Testis (tissue), 3 donors: ENCODE data around the gene SKI. TPM values are rescaled to one million over a fixed set of nuclear protein-coding genes. Genes with fewer than 3 reads are reported as not detected.

Experiments used
- DNase-seq: peaks from one replicate; pipeline ENCODE4 v3.0.0-alpha.2; 2019
- H3K27ac ChIP-seq, 2 donors: fragments of 200-600 bp; sonication (generic); one replicate each; pipeline ENCODE4 v1.5.1; 2019
- H3K27me3 ChIP-seq: fragments of 200-600 bp; sonication (generic); one replicate; pipeline ENCODE4 v1.5.1; 2019
- H3K36me3 ChIP-seq: fragments of 200-600 bp; sonication (generic); one replicate; pipeline ENCODE4 v1.5.1; 2017; ENCODE audit warnings: low read depth; ENCODE audit errors: missing control alignments
- H3K4me1 ChIP-seq: fragments of 200-600 bp; sonication (generic); one replicate; pipeline ENCODE4 v1.5.1; 2019
- H3K4me3 ChIP-seq, 2 donors: fragments of 200-600 bp; sonication (generic); one replicate each; pipeline ENCODE4 v1.5.1; 2017 to 2019
- H3K9me3 ChIP-seq: fragments of 200-600 bp; sonication (generic); one replicate; pipeline ENCODE4 v1.5.1; 2017
- CTCF ChIP-seq, 3 experiments: fragments of 450-650 bp in 2 of 3; fragments of 200-600 bp in 1 of 3; sonication (generic) in 1 of 3; IDR thresholded peaks; one replicate each; pipeline ENCODE4 v1.5.1; 2016 to 2019; ENCODE audit warnings: antibody characterized with exemption in 3 of 3, mild to moderate bottlenecking in 2 of 3, moderate library complexity in 1 of 3
- POLR2A ChIP-seq: fragments of 450-650 bp; IDR thresholded peaks from one replicate; pipeline ENCODE4 v1.6.1; 2017; ENCODE audit warnings: antibody characterized with exemption, mild to moderate bottlenecking, moderate library complexity
- WGBS, 2 donors: methylation state at CpG; one replicate each; pipeline ENCODE4 v1.1.5; 2018; 5-methylcytosine and 5-hydroxymethylcytosine counted together
- intact Hi-C: fragments of 100-400 bp; cut with DNase I; formaldehyde crosslinking; loops from one replicate; pipeline ENCODE4 v1.15.1; 2023; ENCODE audit warnings: low total_unique reads
- polyA plus RNA-seq: library from polyadenylated mRNA; stranded (reverse); fragments of 350-450 nt; fragmentation: Illumina TruSeq; extraction: RNeasy Lipid Tissue Mini Kit (QIAGEN cat#74804); gene quantifications from one replicate; pipeline ENCODE4 v1.2.3, GENCODE V29; 2014; ENCODE audit warnings: low read depth, low replicate concordance; ENCODE audit not compliant: insufficient read depth
- total RNA-seq, 2 donors: library from RNA; depleted of rRNA; stranded (reverse); fragments of >200 nt; gene quantifications; one replicate each; pipeline ENCODE4 v1.2.3, GENCODE V29; 2016

Gene SKI
- total and polyA plus RNA-seq, 3 donors from 2014 or later = 40.2 to 87.1 (median 85.7) TPM

DNA sequence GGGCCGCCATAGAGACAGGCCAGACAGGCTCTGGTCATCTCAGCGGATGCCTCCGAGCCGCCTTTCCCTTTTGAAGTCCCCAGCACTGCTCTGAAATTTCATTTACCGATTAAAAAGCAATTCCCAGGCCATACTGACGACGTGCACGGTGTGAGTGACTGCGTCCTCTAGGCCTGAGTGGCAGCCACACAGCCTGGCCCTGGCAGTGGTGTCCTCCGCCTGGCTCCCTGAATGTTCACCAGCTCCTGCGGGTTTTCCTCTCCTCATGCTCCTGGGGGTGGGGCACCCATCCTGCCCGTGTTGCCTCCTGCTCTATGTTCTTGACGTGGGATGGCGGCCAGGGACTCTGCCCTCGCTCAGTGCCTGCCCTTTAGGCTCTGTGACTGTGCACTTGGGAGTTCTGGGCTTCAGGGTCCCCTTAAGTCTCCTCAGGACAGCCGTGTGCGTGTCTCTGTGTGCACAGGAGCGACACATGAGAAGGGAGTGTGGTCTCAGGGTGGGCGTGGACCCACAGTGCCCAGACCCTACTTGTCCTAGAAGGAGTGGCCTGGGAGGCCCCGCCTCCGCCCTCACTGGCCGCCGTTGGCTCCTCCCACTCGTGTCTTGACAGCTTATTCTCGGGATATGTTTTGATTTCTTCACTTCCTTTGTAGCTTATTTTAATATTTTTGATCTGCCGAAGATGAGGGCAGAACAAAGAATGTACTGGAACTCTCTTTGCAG, 3.6 kb downstream of the SKI start:
- TF ChIP-seq CTCF (IDR thresholded peaks at IDR 0.05) (no peak), POLR2A (no peak)
- Histone ChIP-seq H3K36me3 (no peaks in the 10 kb centered on the region), H3K4me1 (peaks cover 69% of the 10 kb centered on the region), H3K9me3 (no peaks in the 10 kb centered on the region), H3K4me3 (peak overlapping the region; percentile 56 to 57), H3K27ac (peak overlapping the region; percentile 81 to 91), H3K27me3 (no peaks in the 10 kb centered on the region)
- intact Hi-C loops = loop anchor here (5.0 kb wide), 1 partner anchor 76 kb away; no protein-coding TSS in a partner anchor
- peak; percentile 84 for DNase-seq
- WGBS, 2 donors = 35 to 39% methylated on average over 26 of the region's 26 CpGs

DNA sequence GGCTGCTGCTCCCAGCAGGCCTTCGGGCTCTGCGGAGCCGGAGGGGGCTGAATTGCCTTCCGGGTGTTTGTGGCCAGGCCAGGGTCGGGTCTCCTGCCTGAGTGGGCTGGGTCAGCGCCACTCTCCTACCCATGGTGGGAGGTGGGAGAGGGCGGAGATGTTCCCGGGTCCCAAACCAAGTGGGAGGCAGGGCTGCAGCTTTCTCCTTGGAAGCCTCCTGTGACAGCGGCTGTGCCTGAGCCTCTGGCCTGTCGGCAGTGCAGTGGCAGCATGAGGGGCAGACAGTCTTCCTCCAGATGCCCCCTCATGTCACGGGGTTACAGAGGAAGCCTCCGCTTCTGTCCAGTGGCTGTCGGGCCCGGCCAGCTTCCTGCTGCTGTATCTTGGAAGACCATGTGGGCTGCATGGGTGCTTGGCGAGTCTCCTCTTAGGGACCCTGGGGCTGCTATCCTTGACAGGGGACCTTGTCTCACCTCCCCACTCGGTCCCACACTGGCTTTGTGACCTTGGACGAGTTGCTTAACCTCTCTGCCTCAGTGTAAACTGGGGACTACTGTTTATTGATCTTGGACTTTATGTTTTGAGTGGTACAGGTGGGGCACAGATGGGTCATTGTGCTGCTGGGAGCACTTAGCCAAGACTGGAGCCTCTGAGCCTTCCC, 4.3 kb downstream of the SKI start:
- H3K27ac ChIP-seq = peak overlapping the region; percentile 81 to 91
- DNase-seq = no peak
- peak overlapping the region in 1 of 2 donors; percentile 34 for H3K4me3 ChIP-seq
- H3K27me3 ChIP-seq = no peaks in the 10 kb centered on the region
- 36 to 44% methylated on average over 9 to 17 of the region's 17 CpGs for WGBS, 2 donors
- no peaks in the 10 kb centered on the region for H3K36me3 ChIP-seq
- no peak for TF ChIP-seq POLR2A
- no peak for TF ChIP-seq CTCF (IDR thresholded peaks at IDR 0.05)
- no peaks in the 10 kb centered on the region for H3K9me3 ChIP-seq
- intact Hi-C loops = loop anchor here (5.0 kb wide), 1 partner anchor 75 kb away; no protein-coding TSS in a partner anchor
- peaks cover 75% of the 10 kb centered on the region for H3K4me1 ChIP-seq

DNA sequence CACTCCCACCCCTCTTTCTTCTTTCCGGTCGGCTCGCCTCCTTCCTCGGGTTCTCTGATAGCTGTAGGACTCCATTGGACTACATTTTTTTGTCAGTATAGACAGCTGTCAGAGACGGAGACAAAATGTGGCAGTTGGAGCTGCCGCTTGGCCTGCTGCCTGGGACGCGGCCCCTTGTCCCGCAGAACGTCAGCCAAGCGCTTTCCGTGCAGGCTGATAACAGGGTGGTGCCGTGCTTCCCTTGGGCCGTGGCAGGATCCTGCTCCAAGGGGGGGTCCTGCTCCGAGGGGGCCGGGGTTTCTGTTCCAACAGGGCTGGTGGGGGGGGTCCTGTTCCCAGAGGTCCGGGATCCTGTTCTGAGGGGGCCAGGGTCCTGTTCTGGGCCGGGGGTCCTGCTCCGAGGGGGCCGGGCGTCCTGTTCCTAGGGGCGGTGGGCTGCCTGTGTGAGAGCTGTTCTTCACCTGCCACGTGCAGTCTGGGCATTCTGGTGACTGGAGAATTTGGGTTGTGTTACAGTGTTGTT, 4.9 kb downstream of the SKI start:
- no peak for TF ChIP-seq POLR2A
- no peak for TF ChIP-seq CTCF (IDR thresholded peaks at IDR 0.05)
- WGBS, 2 donors = 53 to 62% methylated on average over 9 to 17 of the region's 23 CpGs
- Histone ChIP-seq H3K4me3 (no peak overlapping the region), H3K27ac (peak overlapping the region; percentile 81 to 91), H3K9me3 (no peaks in the 10 kb centered on the region), H3K36me3 (no peaks in the 10 kb centered on the region), H3K27me3 (no peaks in the 10 kb centered on the region), H3K4me1 (peaks cover 81% of the 10 kb centered on the region)
- no peak for DNase-seq
- intact Hi-C loops = loop anchor here (5.0 kb wide), 1 partner anchor 74 kb away; no protein-coding TSS in a partner anchor

DNA sequence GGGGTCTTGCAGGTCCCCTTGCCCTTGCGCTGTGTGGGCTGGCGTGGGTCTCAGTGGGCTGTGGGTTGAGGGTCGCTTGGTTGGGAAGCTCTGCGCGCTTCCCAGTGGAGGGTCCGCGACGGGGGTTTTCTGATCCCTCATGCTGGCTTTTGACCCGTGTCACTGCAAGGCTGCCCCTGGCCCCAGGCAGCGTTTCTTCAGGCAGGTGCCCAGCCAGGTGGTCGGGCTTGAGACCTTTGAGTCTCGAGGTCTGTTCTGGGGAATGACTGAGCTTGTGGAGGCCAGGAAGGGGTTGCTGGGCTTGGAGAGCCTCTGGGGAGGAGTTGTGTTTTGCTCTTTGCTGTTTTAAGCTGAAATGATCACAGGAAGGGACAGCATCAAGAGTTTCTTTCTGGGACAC, 5.3 kb downstream of the SKI start:
- peak overlapping the region in 1 of 2 donors; percentile 91 for H3K27ac ChIP-seq
- H3K4me1 ChIP-seq = peaks cover 85% of the 10 kb centered on the region
- no peaks in the 10 kb centered on the region for H3K36me3 ChIP-seq
- TF ChIP-seq POLR2A (no peak), CTCF (IDR thresholded peaks at IDR 0.05) (no peak)
- no peaks in the 10 kb centered on the region for H3K9me3 ChIP-seq
- no peak for DNase-seq
- no peak overlapping the region for H3K4me3 ChIP-seq
- H3K27me3 ChIP-seq = no peaks in the 10 kb centered on the region
- intact Hi-C loops = loop anchor here (5.0 kb wide), 1 partner anchor 74 kb away; no protein-coding TSS in a partner anchor
- 61 to 73% methylated on average over 10 to 12 of the region's 12 CpGs for whole genome bisulfite sequencing, 2 donors
